HUDEP-2 (cell line): ENCODE results near the gene ZBED1.
"Not testable (repeated sequence)": the region's sequence is repeated elsewhere in the genome, so short reads cannot be mapped to it uniquely, and the experiment has no call there.

ENCODE experiments used
- DNase-seq, 76 experiments: peaks; one replicate each; lab custom pipeline; 2025; ENCODE audit not compliant: unreplicated experiment in 76 of 76; lab: John Stamatoyannopoulos, UW

ZBED1 gene

GRCh38 chrX:2457289-2458133, 43.3 kb downstream of the ZBED1 start:
- DNase-seq: no peak

GRCh38 chrX:2456091-2456490, 44.7 kb downstream of the ZBED1 start:
- DNase-seq: not testable (repeated sequence)

- not testable (repeated sequence) for DNase-seq
Observed at GRCh38 chrX:2454620-2455019, 46.2 kb downstream of the ZBED1 start.

- no peak for DNase-seq
Observed at GRCh38 chrX:2452799-2453198, 48.0 kb downstream of the ZBED1 start.

- DNase-seq: no peak
Observed at GRCh38 chrX:2452317-2452784, 48.4 kb downstream of the ZBED1 start.

- DNase-seq: no peak
Observed at GRCh38 chrX:2451501-2452316, 49.1 kb downstream of the ZBED1 start.

GRCh38 chrX:2450681-2451080, 50.1 kb downstream of the ZBED1 start:
- no peak for DNase-seq

- no peak for DNase-seq
Observed at GRCh38 chrX:2449135-2449886, 51.5 kb downstream of the ZBED1 start.

GRCh38 chrX:2447484-2447883, 53.3 kb downstream of the ZBED1 start:
- no peak for DNase-seq

GRCh38 chrX:2446815-2447214, 54.0 kb downstream of the ZBED1 start:
- DNase-seq: no peak

GRCh38 chrX:2445662-2446623, 54.8 kb downstream of the ZBED1 start:
- DNase-seq: no peak

- no peak for DNase-seq
Observed at GRCh38 chrX:2442694-2443093, 58.1 kb downstream of the ZBED1 start.

GRCh38 chrX:2441466-2441865, 59.3 kb downstream of the ZBED1 start:
- DNase-seq: no peak

GRCh38 chrX:2439613-2440012, 61.2 kb downstream of the ZBED1 start:
- DNase-seq: no peak
